Suppressor macrophage (primary cell): ENCODE data around the gene ELMOD3.
A peak's percentile ranks its signal among the peaks of the same experiment; 100 is the strongest.
"Not testable (repeated sequence)": the region's sequence is repeated elsewhere in the genome, so short reads cannot be mapped to it uniquely, and the experiment has no call there.

Experiments
- DNase-seq, 4 experiments: peaks; one replicate each; pipeline ENCODE4 v3.0.0-alpha.2; 2020 to 2022

The ELMOD3 gene

DNA sequence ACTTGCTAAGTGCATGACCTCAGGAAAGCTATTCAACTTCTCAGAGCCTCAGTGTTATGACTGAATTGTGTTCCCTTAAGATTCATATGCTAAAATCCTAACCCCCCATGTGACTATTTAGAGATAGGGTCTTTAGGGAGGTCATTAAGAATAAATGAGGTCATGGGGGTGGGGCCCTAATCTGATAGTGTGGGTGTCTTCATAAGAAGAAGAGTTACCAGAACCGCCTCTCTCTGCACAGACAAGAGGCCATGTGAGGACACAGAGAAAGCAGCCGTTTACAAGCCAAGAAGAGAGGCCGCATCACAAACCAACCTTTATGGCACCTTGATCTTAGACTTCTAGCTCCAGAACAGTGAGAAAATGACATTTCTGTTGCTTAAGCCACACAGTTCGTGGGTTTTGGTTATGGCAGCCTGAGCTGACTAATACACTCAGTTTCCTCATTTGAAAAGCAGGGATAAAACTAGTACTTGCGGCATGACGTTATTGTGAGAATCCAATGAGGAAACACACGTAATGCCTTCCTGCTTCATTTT is 73.8 kb downstream of the ELMOD3 start:
- DNase-seq, result peak; percentile 78 to 94 (median 88)

DNA sequence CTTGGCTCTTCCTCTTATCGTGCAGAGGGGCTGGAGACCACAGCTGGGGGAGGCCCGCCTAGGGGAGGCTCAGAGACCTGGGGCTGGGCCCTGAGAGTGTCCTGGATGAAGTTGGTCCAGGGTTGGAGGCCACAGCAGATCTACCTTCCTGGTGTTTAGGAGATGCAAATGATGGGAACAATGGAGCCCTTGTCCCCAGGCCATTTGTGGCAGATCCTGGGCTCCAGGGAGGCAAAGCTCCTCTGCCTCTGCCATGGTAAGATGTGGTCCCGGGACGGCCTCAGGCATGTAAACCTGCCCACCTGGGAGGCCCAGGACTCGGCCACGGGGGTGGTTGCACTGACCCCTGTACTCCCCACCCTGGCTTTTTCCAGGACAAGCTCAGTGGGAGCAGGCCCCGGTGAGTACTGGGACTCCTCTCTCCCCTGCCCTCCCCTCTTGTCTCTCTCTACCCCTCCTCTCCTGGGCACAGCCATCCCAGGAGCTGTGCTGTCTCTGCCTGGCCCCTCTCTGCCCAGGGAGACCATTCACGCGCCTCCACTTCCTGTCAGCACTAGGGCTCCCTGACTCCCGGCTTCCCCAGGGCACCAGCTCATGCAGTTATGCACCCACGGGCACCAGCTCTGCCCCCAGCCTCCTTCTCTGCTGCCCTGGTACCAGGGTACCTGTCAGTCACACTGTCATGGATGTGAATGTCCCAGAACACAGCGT is 74.8 kb downstream of the ELMOD3 start:
- peak in 3 of 4 experiments; percentile 43 to 58 (median 51) for DNase-seq

DNA sequence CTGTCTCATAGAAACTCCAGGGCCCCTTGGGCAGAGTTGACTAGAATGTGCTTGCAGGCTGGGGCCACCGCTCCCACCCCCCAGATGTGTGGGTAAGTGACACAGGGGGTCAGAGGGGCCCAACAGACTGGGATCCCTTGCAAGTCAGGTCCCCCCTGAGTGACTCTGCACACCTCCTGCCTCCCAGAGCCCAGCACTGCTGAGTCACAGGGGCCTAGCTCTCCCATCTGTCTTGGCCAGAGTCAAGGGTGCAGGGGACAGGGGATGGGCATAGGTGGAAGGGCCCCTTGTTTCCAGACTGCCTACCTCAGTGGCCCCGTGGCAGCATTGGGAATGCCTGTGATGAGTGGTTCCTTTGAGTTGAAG is 75.3 kb downstream of the ELMOD3 start:
- no peak for DNase-seq

DNA sequence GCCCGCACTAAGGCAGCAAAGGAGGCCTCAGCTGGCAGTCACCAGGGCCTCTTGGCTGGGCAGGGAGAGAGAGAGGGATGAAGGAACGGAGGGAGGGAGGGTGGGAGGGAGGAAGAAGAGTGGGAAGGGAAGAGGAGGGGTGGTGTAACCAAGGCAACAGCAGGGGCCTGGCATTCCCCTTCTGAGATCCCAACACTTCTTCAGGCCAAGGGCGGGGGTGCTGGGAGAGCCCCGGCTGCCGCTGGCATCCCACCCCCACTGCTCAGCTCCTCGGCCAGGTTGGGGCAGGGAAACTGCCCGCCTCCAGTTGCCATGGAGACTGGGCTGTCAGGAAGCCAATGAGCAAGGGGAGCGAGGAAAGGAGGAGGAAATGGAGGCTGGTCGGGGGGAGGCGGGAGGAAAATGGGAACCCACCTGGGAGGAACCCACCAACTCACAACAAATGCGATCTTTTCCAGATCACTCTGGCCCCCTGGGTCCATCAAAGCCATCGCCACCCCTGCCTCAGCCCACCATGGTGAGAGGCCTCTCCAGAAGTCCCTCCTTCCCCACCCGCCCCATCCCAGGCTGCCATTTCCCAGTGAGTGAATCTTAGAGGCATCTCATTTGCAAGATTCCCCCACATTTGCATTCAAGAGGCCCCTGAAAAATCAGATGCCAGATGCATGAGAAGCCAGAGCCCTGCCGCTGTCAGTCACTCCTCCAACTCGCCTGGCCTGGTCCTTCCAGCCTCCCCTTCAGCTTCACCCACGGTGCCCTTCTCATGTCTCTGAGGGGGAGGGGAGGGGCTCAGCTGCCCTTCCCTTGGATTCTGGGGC is 76.4 kb downstream of the ELMOD3 start:
- DNase-seq, result no peak

DNA sequence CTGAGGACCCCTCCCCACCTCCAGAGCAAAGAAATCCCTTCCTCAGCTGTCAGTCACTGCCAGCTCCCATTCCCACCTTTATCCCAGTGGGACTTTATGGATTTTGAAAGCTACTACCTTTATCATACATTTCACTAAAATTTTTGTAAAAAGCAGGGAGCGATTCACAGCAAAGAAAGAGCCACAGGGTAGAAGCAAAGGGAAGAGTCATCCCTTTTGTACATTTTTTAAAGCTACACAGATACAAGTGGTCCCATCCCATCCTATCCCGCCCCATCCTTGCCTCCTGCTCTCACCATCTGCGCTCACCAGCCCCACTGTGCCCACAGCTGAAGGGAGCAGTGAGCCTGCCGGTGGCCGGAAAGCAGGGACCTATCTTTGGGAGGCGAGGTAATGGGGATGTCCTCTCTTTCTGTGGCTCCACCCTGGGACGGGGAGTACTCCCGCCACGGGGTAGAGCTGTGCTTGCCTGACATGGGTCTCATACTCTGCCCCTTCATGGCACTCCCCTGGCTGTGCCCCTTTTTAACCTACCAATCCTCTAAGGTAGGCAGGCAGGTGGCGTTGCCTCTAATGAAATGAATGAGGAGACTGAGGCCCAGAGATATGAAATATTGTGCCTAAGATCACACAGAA is 77.1 kb downstream of the ELMOD3 start:
- DNase-seq, result no peak

DNA sequence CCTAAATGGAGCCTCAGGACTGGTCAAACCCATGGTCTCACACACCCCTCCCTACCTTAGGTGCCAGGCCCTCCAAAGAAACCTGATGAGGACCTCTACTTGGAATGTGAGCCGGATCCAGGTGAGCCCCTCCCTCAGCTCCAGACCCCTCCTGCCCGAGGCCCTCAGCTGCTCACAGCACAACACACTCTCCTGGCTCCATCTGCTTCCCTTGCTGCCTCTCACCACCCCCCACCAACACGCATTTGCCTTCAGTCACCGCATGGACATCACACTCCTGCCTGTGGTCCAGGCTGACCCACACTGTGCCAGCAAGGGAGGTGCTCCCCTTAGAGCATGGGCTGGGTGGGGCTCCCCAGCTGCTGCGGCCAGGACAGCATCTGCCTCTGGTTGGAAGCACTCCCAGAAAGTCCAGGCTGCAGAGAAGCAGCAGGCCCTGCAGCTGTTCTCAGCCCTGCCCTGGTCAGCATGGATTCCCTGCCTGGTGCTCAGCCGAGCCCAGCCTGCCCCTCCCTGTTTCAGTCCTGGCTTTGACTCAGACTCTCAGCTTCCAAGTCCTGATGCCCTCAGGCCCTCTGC is 79.0 kb downstream of the ELMOD3 start:
- DNase-seq, result no peak

DNA sequence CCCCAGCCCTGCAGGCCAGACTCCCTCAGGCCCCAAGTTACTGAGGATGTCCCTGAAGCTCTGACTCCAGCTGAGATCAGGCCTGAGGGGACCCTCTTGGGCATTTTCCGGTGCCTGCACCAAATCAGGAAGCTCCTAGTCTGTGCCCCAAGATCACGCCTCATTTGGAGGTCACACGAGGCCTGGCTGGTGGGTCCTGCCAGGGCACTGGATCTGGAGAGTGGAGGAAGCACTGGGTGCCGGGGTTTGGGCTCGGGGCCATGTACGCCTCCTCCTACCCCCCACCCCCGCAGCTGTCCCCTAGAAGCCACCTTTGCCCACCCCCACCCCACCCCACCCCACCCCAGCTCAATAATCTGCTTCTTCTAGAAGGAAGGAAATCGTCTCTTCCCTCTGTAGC is 80.1 kb downstream of the ELMOD3 start:
- DNase-seq, result peak; percentile 55 to 73 (median 70)

- DNase-seq, result peak in 1 of 4 experiments; percentile 29
These were observed 80.8 kb downstream of the ELMOD3 start for GRCh38 chr2:85435220-85435958.

DNA sequence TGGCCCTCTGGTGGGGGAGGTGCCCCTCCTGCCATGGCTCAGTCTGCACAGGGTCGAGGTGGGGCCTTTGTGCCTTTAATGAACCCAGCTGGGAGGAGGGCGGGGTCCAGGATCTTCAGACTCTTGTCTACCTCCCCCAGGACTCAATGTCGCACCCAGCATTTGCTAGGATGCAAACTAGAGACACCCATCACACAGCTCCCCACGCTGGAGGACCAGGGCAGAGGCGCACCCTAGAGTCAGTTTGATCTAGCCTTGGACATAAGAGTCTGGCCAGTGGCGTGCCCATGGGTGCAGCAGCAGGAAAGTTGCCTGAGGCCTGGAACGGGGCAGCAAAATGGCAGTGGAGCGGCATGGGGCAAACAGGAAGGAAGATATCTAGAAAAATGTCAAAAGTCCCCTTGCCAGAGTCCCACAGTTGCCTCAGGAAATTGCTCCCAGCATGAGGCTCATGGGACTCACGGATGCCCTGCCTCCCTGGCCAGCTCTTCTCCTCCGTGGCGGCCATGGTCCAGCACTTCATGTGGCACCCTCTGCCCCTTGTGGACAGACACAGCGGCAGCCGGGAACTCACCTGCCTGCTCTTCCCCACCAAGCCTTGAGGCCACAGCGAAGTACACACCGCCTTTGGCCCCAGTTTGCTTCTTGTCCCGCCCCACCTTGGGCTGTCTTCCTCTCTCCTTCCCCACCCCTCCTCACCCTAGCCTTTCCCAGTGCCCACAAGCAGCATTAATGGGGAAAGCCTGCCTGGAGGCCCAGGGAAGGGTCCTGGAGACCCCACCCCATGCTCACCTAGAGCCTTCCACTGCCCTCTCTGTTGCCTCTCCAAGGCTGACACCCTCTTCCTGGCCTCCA is 81.6 kb downstream of the ELMOD3 start:
- DNase-seq, result no peak

GRCh38 chr2:85436836-85437487 is 82.4 kb downstream of the ELMOD3 start:
- DNase-seq, result peak in 2 of 4 experiments; percentile 28 to 31

DNA sequence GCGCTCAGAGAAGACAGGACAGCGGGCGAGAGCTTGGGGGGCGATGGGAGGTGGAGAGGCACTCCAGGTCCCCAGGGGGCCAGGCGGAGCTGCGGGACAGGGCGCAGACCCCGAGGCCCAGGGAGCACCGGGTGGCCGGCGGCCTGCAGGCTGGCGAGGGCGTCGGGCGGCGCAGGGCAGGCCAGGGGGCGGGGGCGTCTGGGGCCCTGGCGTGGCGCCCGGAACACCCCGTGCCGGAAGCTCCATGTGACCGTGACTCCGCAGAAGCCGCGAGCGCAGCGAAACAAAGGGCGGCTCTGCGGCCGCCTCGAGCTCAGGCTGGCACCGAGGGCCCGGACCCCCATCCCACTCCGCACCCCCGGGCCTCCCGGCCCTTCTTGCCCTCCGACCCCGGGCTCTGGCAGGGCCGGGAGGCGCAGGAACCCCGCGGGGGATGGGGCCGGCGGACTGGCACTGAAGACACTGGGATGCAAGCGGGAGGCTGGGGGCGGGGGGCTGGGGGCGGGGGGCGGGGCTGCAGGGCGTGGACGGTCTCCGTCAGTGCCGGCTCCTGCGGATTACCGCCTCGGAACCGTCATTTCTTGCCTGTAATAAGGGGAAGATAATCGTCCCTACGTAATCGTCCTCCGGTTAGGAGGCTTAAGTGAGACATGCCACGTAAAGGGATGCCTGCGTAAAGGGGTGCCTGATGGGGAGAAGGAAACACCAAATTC is 83.1 kb downstream of the ELMOD3 start:
- DNase-seq, result peak; percentile 95 to 98 (median 98)

DNA sequence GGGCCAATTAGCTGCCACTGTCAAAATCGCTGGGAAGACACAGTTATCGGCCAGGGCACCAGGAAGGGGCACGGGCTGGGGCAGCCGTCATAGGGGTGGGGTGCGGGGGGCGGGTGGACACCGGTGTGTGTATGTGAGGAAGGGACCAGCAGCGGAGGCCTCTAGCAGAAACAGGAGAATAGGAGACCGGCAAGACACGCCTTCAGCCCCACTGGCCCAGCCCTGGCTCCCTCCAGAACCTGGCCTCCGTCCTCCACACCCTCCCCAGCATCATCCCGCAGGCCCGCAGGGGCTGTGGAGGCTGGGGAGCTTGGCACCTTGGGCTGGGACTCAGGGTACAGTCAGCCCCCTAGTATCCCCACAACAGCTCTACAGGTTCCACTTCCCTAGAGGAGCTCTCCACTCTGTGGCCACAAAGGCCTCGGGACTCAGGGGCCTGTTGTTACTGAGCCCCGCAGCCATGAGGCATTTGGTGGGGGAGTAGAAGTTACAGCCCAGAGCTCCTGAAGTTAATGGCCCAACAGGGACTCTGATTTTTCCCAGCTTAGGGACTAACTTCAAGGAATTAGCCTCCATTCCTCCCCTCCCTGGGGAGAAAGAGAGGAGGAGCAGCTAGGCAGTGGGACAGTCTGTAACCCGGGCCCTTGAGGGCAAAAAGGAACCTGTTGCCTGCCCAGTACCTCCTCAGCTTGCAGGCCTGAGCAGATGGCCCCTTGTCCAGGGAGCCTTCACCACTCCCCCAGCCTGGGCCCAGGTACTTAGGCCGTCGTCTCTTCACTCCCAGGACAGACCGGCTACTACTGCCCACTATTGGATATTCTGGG is 83.8 kb downstream of the ELMOD3 start:
- DNase-seq, result peak; percentile 47 to 61 (median 59)

DNA sequence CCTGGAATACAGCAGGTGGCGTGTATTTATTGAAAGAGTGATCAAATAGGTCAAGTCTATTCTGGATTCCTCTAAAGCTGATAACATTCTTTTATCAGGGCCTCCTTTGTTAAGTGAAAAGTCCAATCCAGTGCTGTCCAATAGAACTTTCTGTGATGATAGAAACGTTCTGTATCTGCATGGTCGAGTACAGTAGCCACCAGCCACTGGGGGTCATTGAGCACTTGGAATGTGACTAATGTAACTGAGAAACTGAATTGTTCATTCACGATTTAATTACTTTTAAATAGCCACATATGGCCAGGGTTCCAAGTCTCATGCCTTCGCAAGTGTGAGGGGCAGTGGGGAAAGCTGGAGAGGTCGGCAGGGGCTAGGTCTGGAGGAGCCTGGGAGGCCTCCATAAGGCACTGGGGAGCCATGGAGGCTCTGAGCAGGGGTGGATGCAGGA is 84.5 kb downstream of the ELMOD3 start:
- no peak for DNase-seq

- not testable (repeated sequence) for DNase-seq
These were observed 85.0 kb downstream of the ELMOD3 start for GRCh38 chr2:85439569-85439968.

DNA sequence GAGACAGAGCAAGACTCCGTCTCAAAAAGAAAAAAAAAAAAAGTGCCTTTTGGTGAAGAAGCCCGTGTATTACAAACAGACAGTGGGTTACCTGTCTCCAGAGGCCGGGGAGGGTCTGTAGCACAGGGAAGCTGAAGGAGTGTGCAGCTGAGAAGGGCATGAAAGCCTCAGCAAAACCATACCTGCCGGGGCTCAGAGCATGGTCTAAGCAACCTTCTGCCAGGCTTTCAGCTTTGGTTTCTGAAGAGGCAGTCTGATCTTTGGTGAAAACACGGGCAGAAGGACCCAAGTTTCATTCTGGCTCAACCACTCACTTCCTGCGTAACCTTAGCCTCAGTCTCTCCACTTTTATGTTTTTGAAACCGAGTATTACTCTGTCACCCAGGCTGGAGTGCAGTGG is 85.4 kb downstream of the ELMOD3 start:
- DNase-seq, result no peak

DNA sequence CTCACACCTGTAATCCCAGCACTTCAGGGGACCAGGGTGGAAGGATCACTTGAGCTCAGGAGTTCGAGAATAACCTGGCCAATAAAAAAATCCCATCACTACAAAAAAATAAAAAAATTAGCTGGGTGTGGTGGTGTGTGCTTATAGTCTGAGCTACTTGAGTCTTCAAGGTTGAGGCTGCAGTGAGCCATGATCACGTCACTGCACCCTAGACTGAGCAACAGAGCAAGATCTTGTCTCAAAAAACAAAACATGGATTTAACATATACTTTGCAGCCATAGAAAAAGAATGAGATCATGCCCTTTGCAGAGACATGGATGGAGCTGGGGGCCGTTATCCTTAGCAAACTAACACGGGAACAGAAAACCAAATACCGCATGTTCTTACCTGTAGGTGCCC is 86.2 kb downstream of the ELMOD3 start:
- no peak for DNase-seq
